ENCODE results near the gene PDE8A.

- TF ChIP-seq CTCF (IDR thresholded peaks at IDR 0.05; ENCODE audit: insufficient read depth, low read length, poor library complexity, severe bottlenecking) (no peak), EZH2phosphoT487 (conservative IDR thresholded peaks at IDR 0.05; ENCODE audit: low read length) (no peak)
Measured at GRCh38 chr15:84944311-84944710, 37.3 kb upstream of the PDE8A start.
